GM21360 (cell line): ENCODE measurements around the gene TTC7B.

ENCODE experiments used
- ATAC-seq: cut with Tn5 transposase; IDR thresholded peaks from one replicate; pipeline ENCODE4 v1.9.1; 2021; ENCODE audit warnings: mild to moderate bottlenecking, moderate library complexity; ENCODE audit not compliant: unreplicated experiment

TTC7B gene

GRCh38 chr14:90552465-90553297, 263.5 kb downstream of the TTC7B start:
- ATAC-seq: no peak

GRCh38 chr14:90551733-90552464, 264.3 kb downstream of the TTC7B start:
- ATAC-seq: no peak

- no peak for ATAC-seq
These were observed 265.0 kb downstream of the TTC7B start for GRCh38 chr14:90551070-90551704.

GRCh38 chr14:90549794-90550641, 266.2 kb downstream of the TTC7B start:
- ATAC-seq: no peak

GRCh38 chr14:90548455-90548854, 267.8 kb downstream of the TTC7B start:
- no peak for ATAC-seq

GRCh38 chr14:90547968-90548367, 268.3 kb downstream of the TTC7B start:
- no peak for ATAC-seq

- no peak for ATAC-seq
These were observed 269.0 kb downstream of the TTC7B start for GRCh38 chr14:90547250-90547649.

- no peak for ATAC-seq
These were observed 269.5 kb downstream of the TTC7B start for GRCh38 chr14:90546767-90547166.

GRCh38 chr14:90545966-90546751, 270.1 kb downstream of the TTC7B start:
- no peak for ATAC-seq

- no peak for ATAC-seq
These were observed 270.8 kb downstream of the TTC7B start for GRCh38 chr14:90545382-90545781.

- ATAC-seq: no peak
These were observed 271.3 kb downstream of the TTC7B start for GRCh38 chr14:90544971-90545370.

GRCh38 chr14:90544566-90544965, 271.7 kb downstream of the TTC7B start:
- ATAC-seq: no peak

GRCh38 chr14:90543876-90544275, 272.4 kb downstream of the TTC7B start:
- no peak for ATAC-seq

GRCh38 chr14:90541076-90541634, 275.1 kb downstream of the TTC7B start:
- ATAC-seq: no peak

GRCh38 chr14:90540437-90540836, 275.8 kb downstream of the TTC7B start:
- no peak for ATAC-seq

- ATAC-seq: no peak
These were observed 276.2 kb downstream of the TTC7B start for GRCh38 chr14:90539996-90540395.

GRCh38 chr14:90539496-90539775, 276.8 kb downstream of the TTC7B start:
- no peak for ATAC-seq

- no peak for ATAC-seq
These were observed 277.3 kb downstream of the TTC7B start for GRCh38 chr14:90538716-90539495.

GRCh38 chr14:90538095-90538494, 278.1 kb downstream of the TTC7B start:
- ATAC-seq: no peak
